HEK293 (cell line): Measurements from ENCODE around the gene LSM14B.
A peak's percentile ranks its signal among the peaks of the same experiment; 100 is the strongest.

Source experiments
- AEBP2 ChIP-seq: fragments of 450-650 bp; formaldehyde crosslinking; IDR thresholded peaks from 2 replicates; pipeline ENCODE4 v1.5.1; 2016; ENCODE audit warnings: missing biosample characterization, missing genetic modification characterization, borderline replicate concordance
- ATF2 ChIP-seq: fragments of 450-650 bp; formaldehyde crosslinking; IDR thresholded peaks from 2 replicates; pipeline ENCODE4 v1.5.1; 2016; ENCODE audit warnings: missing biosample characterization, missing genetic modification characterization, low read depth
- HOXA7 ChIP-seq: sonication (generic); formaldehyde crosslinking; IDR thresholded peaks from 2 replicates; pipeline ENCODE4 v1.8.1; 2022; ENCODE audit warnings: missing genetic modification reagents, borderline replicate concordance
- IKZF3 ChIP-seq: fragments of 450-650 bp; IDR thresholded peaks from 2 replicates; pipeline ENCODE4 v1.5.0; 2018; ENCODE audit warnings: missing biosample characterization, mild to moderate bottlenecking, missing genetic modification characterization, moderate library complexity
- SCRT2 ChIP-seq: fragments of 450-650 bp; formaldehyde crosslinking; IDR thresholded peaks from 2 replicates; pipeline ENCODE4 v1.5.1; 2016; ENCODE audit warnings: missing biosample characterization, missing genetic modification characterization
- TRIM28 ChIP-seq: IDR thresholded peaks from 2 replicates; pipeline ENCODE4 v1.6.1; 2011; ENCODE audit warnings: low read length, control low read depth, borderline replicate concordance
- WT1 ChIP-seq: fragments of 450-650 bp; formaldehyde crosslinking; IDR thresholded peaks from 2 replicates; pipeline ENCODE4 v1.5.1; 2016; ENCODE audit warnings: missing biosample characterization, missing genetic modification characterization
- YY1 ChIP-seq: fragments of 450-650 bp; formaldehyde crosslinking; IDR thresholded peaks from 2 replicates; pipeline ENCODE4 v1.5.1; 2018; ENCODE audit warnings: missing biosample characterization, missing genetic modification characterization
- ZBTB11 ChIP-seq: fragments of 450-650 bp; formaldehyde crosslinking; conservative IDR thresholded peaks from 2 replicates; pipeline ENCODE4 v1.5.1; 2016; ENCODE audit warnings: low read depth, missing biosample characterization, missing genetic modification characterization
- ZBTB21 ChIP-seq: fragments of 450-650 bp; formaldehyde crosslinking; IDR thresholded peaks from 2 replicates; pipeline ENCODE4 v1.5.1; 2017; ENCODE audit warnings: missing biosample characterization, missing genetic modification characterization
- ZFP69B ChIP-seq: fragments of 450-650 bp; formaldehyde crosslinking; IDR thresholded peaks from 2 replicates; pipeline ENCODE4 v1.5.1; 2016; ENCODE audit warnings: missing biosample characterization, missing genetic modification characterization
- ZIC2 ChIP-seq: fragments of 450-650 bp; formaldehyde crosslinking; IDR thresholded peaks from 2 replicates; pipeline ENCODE4 v1.5.1; 2016; ENCODE audit warnings: missing biosample characterization, missing genetic modification characterization
- ZNF140 ChIP-seq: fragments of 450-650 bp; formaldehyde crosslinking; IDR thresholded peaks from 2 replicates; pipeline ENCODE4 v1.5.1; 2016; ENCODE audit warnings: missing biosample characterization, missing genetic modification characterization
- ZNF175 ChIP-seq: fragments of 450-650 bp; formaldehyde crosslinking; IDR thresholded peaks from 2 replicates; pipeline ENCODE4 v1.5.1; 2016; ENCODE audit warnings: missing biosample characterization, missing genetic modification characterization
- ZNF18 ChIP-seq: fragments of 450-650 bp; formaldehyde crosslinking; IDR thresholded peaks from 2 replicates; pipeline ENCODE4 v1.5.1; 2016; ENCODE audit warnings: missing biosample characterization, missing genetic modification characterization
- ZNF23 ChIP-seq: fragments of 450-650 bp; formaldehyde crosslinking; IDR thresholded peaks from 2 replicates; pipeline ENCODE4 v1.5.1; 2016; ENCODE audit warnings: missing biosample characterization, missing genetic modification characterization, borderline replicate concordance
- ZNF302 ChIP-seq: fragments of 450-650 bp; formaldehyde crosslinking; IDR thresholded peaks from 2 replicates; pipeline ENCODE4 v1.5.1; 2016; ENCODE audit warnings: missing biosample characterization, missing genetic modification characterization, low read depth
- ZNF324 ChIP-seq: fragments of 450-650 bp; formaldehyde crosslinking; IDR thresholded peaks from 2 replicates; pipeline ENCODE4 v1.5.1; 2016; ENCODE audit warnings: missing biosample characterization, missing genetic modification characterization
- ZNF341 ChIP-seq: fragments of 450-650 bp; formaldehyde crosslinking; IDR thresholded peaks from 2 replicates; pipeline ENCODE4; 2016; ENCODE audit warnings: low read depth, missing biosample characterization, missing genetic modification characterization
- ZNF350 ChIP-seq: fragments of 450-650 bp; formaldehyde crosslinking; IDR thresholded peaks from 2 replicates; pipeline ENCODE4 v1.5.0; 2017; ENCODE audit warnings: missing biosample characterization, mild to moderate bottlenecking, missing genetic modification characterization
- ZNF544 ChIP-seq: fragments of 450-650 bp; formaldehyde crosslinking; IDR thresholded peaks from 2 replicates; pipeline ENCODE4 v1.5.0; 2017; ENCODE audit warnings: missing biosample characterization, missing genetic modification characterization
- ZNF580 ChIP-seq: fragments of 450-650 bp; formaldehyde crosslinking; IDR thresholded peaks from 2 replicates; pipeline ENCODE4 v1.5.1; 2016; ENCODE audit warnings: missing biosample characterization, missing genetic modification characterization
- ZNF600 ChIP-seq: fragments of 450-650 bp; formaldehyde crosslinking; IDR thresholded peaks from 2 replicates; pipeline ENCODE4 v1.5.1; 2016; ENCODE audit warnings: missing biosample characterization, missing genetic modification characterization
- ZNF629 ChIP-seq: fragments of 450-650 bp; formaldehyde crosslinking; IDR thresholded peaks from 2 replicates; pipeline ENCODE4 v1.5.1; 2017; ENCODE audit warnings: missing biosample characterization, missing genetic modification characterization
- ZNF639 ChIP-seq: fragments of 450-650 bp; formaldehyde crosslinking; IDR thresholded peaks from 2 replicates; pipeline ENCODE4 v1.5.1; 2016; ENCODE audit warnings: missing biosample characterization, missing genetic modification characterization
- ZNF654 ChIP-seq: fragments of 450-650 bp; formaldehyde crosslinking; IDR thresholded peaks from 2 replicates; pipeline ENCODE4 v1.5.1; 2016; ENCODE audit warnings: low read depth, missing biosample characterization, missing genetic modification characterization
- ZNF830 ChIP-seq: fragments of 450-650 bp; IDR thresholded peaks from 2 replicates; pipeline ENCODE4 v1.5.0; 2018; ENCODE audit warnings: missing biosample characterization, missing genetic modification characterization, low read depth, mild to moderate bottlenecking, moderate library complexity
- ZSCAN5A ChIP-seq: fragments of 450-650 bp; formaldehyde crosslinking; IDR thresholded peaks from 2 replicates; pipeline ENCODE4 v1.5.1; 2016; ENCODE audit warnings: missing biosample characterization, missing genetic modification characterization
- ZXDB ChIP-seq: fragments of 450-650 bp; formaldehyde crosslinking; IDR thresholded peaks from 2 replicates; pipeline ENCODE4 v1.5.1; 2016; ENCODE audit warnings: missing biosample characterization, missing genetic modification characterization

LSM14B gene

GRCh38 chr20:62088258-62089127 lies 33.8 kb upstream of the LSM14B start (continued):
- peak; percentile 97 for TF ChIP-seq ATF2 (tag by site-specific recombination)
- TF ChIP-seq ZNF580: no peak
- TF ChIP-seq YY1 (tag by site-specific recombination): no peak
- no peak for TF ChIP-seq ZBTB11 (tag by site-specific recombination)
- TF ChIP-seq ZNF341 (tag by site-specific recombination): no peak
- no peak for TF ChIP-seq ZSCAN5A (tag by site-specific recombination)
- TF ChIP-seq HOXA7 (CRISPR knock-in tag): no peak
- TF ChIP-seq ZNF600 (tag by site-specific recombination): 0 out of 2 replicates have a peak, but pooled peaks have one; percentile 33
- no peak for TF ChIP-seq ZIC2 (tag by site-specific recombination)
- no peak for TF ChIP-seq ZNF544 (tag by site-specific recombination)
- TF ChIP-seq ZNF23 (tag by site-specific recombination): no peak
- no peak for TF ChIP-seq AEBP2 (tag by site-specific recombination)
- TF ChIP-seq ZFP69B: peak; percentile 90
- no peak; the same call in 1 of the 2 replicates for TF ChIP-seq SCRT2
- TF ChIP-seq ZNF140 (tag by site-specific recombination): no peak
- TF ChIP-seq ZNF175: no peak
- TF ChIP-seq ZNF654: 0 out of 2 replicates have a peak, but pooled peaks have one; percentile 8
- peak; percentile 59 for TF ChIP-seq WT1 (tag by site-specific recombination)
- no peak for TF ChIP-seq TRIM28
- peak; percentile 99 for TF ChIP-seq ZBTB21 (tag by site-specific recombination)
- TF ChIP-seq ZNF629 (tag by site-specific recombination): peak; percentile 100
- no peak for TF ChIP-seq ZNF18 (tag by site-specific recombination)
- TF ChIP-seq ZNF830 (tag by site-specific recombination): no peak
- TF ChIP-seq IKZF3 (tag by site-specific recombination): peak; percentile 46; the same call in 1 of the 2 replicates
- peak; percentile 99 for TF ChIP-seq ZNF324 (tag by site-specific recombination)
- no peak for TF ChIP-seq ZNF302 (tag by site-specific recombination)
- TF ChIP-seq ZNF350 (tag by site-specific recombination): no peak
- TF ChIP-seq ZXDB (tag by site-specific recombination): peak; percentile 34; the same call in 1 of the 2 replicates
- TF ChIP-seq ZNF639 (tag by site-specific recombination): peak; percentile 97
